Nephron (organoid): Measurements from ENCODE around the gene COPS3.

Experiments
- H3K27ac Mint-ChIP-seq, 3 experiments: 2 replicates each; pipeline ENCODE4 v1.8.0; 2020; ENCODE audit warnings: mixed read lengths in 3 of 3, mild to moderate bottlenecking in 2 of 3, moderate library complexity in 1 of 3
- H3K27me3 Mint-ChIP-seq: 2 replicates; pipeline ENCODE4 v1.8.0; 2021; ENCODE audit warnings: low read depth, mild to moderate bottlenecking, moderate library complexity, mixed read lengths
- H3K36me3 Mint-ChIP-seq: 2 replicates; pipeline ENCODE4 v1.8.0; 2020; ENCODE audit warnings: low read depth, mixed read lengths
- H3K4me1 Mint-ChIP-seq: 2 replicates; pipeline ENCODE4 v1.8.0; 2020; ENCODE audit warnings: mixed read lengths
- H3K4me3 Mint-ChIP-seq, 3 experiments: 2 replicates each; pipeline ENCODE4 v1.8.0; 2020; ENCODE audit warnings: mild to moderate bottlenecking in 3 of 3, mixed read lengths in 3 of 3, moderate library complexity in 2 of 3
- H3K9me3 Mint-ChIP-seq: 2 replicates; pipeline ENCODE4 v1.8.0; 2020; ENCODE audit warnings: mixed read lengths
- TF ChIP-seq, protein P1 (sequence below), 3 experiments: fragments of 200-600 bp; sonication (generic); IDR thresholded peaks; one replicate each; pipeline ENCODE4 v1.5.0; 2021; ENCODE audit warnings: antibody characterized with exemption in 3 of 3; ENCODE audit not compliant: unreplicated experiment in 3 of 3

COPS3 gene

DNA sequence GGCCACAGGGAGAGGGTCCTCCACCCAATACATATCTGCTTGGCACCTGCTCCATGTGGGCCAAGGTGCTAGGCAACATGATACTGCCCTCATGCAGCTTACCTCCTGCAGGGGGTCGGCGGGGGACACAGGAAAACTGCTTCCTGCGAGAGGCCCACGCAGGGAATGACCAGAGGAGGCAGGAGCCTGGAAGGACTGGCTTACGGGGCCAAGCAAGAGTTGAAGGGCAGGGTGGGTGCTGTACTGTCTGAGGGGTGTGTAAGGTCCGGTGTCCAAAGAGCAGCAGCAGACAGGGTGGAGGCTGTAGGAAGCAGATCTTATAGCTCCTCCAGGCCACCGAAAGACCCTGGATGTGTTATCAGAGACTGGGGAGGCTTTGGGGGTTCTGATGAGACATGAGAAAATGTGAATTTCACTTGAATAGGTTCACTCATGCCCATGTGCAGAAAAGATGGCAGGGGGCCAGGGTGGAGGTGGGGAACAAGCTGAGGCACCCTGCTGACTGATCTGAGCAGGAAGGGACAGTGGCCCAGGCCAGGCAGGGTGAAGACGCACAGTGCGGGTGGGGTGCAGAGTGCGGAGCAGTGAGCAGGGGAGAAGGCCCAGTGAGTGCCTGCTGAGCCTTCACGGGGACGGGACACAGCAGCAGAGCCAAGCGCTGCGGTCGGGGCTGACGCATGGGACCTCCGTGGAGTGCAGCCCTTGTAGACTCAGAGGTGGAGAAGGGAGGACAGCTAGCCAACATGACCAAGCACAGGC, 52.3 kb downstream of the COPS3 start:
- H3K27me3 Mint-ChIP-seq: no peaks in the 10 kb centered on the region
- TF ChIP-seq, protein P1, sequence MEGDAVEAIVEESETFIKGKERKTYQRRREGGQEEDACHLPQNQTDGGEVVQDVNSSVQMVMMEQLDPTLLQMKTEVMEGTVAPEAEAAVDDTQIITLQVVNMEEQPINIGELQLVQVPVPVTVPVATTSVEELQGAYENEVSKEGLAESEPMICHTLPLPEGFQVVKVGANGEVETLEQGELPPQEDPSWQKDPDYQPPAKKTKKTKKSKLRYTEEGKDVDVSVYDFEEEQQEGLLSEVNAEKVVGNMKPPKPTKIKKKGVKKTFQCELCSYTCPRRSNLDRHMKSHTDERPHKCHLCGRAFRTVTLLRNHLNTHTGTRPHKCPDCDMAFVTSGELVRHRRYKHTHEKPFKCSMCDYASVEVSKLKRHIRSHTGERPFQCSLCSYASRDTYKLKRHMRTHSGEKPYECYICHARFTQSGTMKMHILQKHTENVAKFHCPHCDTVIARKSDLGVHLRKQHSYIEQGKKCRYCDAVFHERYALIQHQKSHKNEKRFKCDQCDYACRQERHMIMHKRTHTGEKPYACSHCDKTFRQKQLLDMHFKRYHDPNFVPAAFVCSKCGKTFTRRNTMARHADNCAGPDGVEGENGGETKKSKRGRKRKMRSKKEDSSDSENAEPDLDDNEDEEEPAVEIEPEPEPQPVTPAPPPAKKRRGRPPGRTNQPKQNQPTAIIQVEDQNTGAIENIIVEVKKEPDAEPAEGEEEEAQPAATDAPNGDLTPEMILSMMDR (IDR thresholded peaks at IDR 0.05; ENCODE audit: unreplicated experiment in 3 of 3): no peak
- H3K9me3 Mint-ChIP-seq: no peaks in the 10 kb centered on the region
- H3K36me3 Mint-ChIP-seq: peaks cover 55% of the 10 kb centered on the region
- no peak overlapping the region for H3K4me3 Mint-ChIP-seq
- no peak overlapping the region for H3K27ac Mint-ChIP-seq
- H3K4me1 Mint-ChIP-seq: peaks cover 14% of the 10 kb centered on the region

DNA sequence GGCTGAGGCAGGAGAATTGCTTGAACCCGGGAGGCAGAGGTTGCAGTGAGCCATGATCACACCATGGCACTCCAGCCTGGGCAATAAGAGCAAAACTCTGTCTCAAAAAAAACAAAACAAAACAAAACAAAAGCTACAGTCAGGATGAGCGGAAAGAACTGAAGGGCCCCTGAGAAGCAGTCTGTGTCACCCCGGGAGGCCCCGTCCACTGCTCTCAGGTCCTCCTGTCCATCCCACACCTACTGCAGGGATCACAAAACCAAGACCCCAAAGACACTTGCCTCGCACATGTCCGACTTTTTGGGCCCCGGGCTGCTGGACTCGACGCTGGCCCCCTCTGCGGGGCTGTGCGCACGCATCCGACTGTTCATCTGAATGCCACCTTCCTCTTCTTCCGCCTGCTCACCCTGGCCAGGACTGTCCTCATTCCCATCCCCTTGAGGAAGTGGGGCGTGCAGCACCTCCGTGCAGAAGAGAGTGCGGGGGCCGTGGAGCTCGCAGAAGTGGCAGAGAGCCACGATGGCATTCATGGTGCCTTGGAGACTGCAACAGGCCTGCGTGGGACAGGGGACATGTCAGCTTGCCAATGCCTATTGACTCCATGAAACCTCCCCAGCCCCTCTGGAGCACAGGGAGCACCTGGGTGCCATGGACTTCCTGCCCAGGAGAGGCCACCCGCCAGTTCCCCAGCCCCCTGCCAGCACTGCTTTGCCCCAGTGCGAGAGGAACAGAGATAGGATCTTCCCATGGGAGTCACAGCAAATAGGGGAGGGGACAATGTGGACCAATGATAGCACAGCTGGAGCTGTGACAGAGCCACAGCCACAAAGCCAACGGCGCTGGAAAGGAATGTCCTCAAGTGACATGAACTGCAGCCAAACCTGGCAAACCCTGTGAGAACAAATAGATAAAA, 53.2 kb downstream of the COPS3 start:
- no peak overlapping the region for H3K27ac Mint-ChIP-seq
- peaks cover 63% of the 10 kb centered on the region for H3K36me3 Mint-ChIP-seq
- TF ChIP-seq, protein P1 (IDR thresholded peaks at IDR 0.05; ENCODE audit: unreplicated experiment in 3 of 3): no peak
- no peaks in the 10 kb centered on the region for H3K27me3 Mint-ChIP-seq
- no peak overlapping the region for H3K4me3 Mint-ChIP-seq
- peaks cover 14% of the 10 kb centered on the region for H3K4me1 Mint-ChIP-seq
- no peaks in the 10 kb centered on the region for H3K9me3 Mint-ChIP-seq

DNA sequence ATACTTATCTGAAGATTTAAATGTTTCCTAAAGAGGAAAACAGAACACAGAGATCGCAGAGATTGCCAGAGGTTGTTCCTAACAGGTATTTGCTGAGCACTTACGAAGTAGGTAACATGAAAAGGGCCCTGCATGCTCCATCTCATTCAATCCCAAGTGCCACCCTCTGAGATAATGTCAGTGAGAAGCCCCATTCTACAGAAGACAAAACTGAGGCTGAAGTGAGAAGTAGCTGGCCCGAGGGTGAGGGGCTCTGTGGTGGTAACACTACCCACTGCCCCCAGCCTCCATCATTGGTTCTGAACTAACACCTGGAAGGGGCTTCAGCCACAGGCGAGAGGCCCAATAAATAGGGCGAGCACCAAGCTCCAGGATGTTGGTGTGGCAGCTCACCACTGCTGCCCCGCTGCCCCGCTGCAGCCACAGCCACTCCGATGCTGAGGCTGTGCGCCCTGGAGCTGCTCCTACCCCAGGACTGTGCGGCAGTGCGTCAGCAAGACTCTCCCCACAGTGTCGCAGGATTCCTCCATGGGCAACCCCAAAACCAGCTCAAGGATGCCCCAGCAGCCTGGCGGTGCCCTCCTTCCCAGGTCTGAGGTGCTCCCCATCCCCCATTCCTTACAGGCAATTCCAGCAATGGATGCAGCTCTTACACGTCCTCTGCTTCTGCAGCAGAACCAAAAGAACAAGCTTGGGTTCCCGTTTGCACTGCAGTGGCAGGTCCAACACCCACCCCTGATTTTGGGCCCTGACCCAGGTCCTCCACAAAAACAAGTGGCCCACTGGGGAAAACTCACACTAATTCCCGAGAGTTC, 54.4 kb downstream of the COPS3 start:
- Mint-ChIP-seq H3K9me3 (no peaks in the 10 kb centered on the region), H3K4me1 (peaks cover 3% of the 10 kb centered on the region), H3K36me3 (peaks cover 66% of the 10 kb centered on the region), H3K27me3 (no peaks in the 10 kb centered on the region), H3K4me3 (no peak overlapping the region), H3K27ac (no peak overlapping the region)
- TF ChIP-seq, protein P1 (IDR thresholded peaks at IDR 0.05; ENCODE audit: unreplicated experiment in 3 of 3): no peak

DNA sequence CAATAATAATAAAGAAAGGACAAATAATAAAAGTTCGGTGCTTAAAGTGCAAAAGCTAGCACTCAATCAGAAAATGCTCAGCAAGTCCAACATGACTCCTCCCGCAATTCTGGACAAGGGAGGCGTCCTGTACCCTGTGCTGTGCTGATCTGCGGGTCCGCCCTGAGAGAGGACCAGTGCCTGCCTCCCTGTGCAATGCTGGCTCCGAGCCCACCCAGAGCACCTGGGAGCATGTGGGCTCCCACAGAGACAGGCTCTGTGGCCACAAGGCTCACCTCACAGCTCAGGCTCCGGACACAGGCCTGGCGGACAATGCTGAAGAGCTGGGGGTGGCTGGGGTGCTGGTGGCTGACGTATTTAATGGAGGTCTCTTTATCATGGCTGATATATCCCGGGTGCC, 55.1 kb downstream of the COPS3 start:
- Mint-ChIP-seq H3K9me3 (no peaks in the 10 kb centered on the region), H3K4me1 (no peaks in the 10 kb centered on the region), H3K36me3 (peaks cover 68% of the 10 kb centered on the region), H3K4me3 (no peak overlapping the region), H3K27ac (no peak overlapping the region), H3K27me3 (no peaks in the 10 kb centered on the region)
- TF ChIP-seq, protein P1 (IDR thresholded peaks at IDR 0.05; ENCODE audit: unreplicated experiment in 3 of 3): no peak

DNA sequence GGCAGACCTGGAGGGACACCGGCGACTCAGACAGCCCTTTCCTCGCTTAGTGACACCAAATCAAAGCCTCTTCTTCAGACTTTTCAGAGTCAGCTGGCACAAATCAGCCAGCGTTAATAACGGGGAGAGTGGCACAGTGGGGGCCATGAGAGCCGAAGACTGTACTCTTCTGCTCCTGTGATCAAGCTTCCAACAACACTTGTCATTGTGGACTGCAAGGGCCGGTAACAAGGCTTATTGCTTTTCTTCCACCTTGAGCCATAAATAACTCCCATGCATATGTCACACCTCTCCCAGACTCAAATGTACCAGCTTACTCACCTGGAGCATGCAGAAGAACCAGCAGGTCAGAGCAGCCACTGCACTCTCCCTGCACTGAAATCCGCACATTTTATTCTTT, 56.9 kb downstream of the COPS3 start:
- H3K27ac Mint-ChIP-seq: no peak overlapping the region
- H3K9me3 Mint-ChIP-seq: no peaks in the 10 kb centered on the region
- TF ChIP-seq, protein P1 (IDR thresholded peaks at IDR 0.05; ENCODE audit: unreplicated experiment in 3 of 3): no peak

More for the DNA sequence above, 56.9 kb downstream of the COPS3 start:
- H3K36me3 Mint-ChIP-seq: peaks cover 73% of the 10 kb centered on the region
- H3K4me3 Mint-ChIP-seq: no peak overlapping the region
- no peaks in the 10 kb centered on the region for H3K27me3 Mint-ChIP-seq
- H3K4me1 Mint-ChIP-seq: no peaks in the 10 kb centered on the region
